HG02884 (cell line): ENCODE results near the gene ZMYND11.
A peak's percentile ranks its signal among the peaks of the same experiment; 100 is the strongest.
"Not testable (repeated sequence)": the region's sequence is repeated elsewhere in the genome, so short reads cannot be mapped to it uniquely, and the experiment has no call there.

ENCODE experiments used
- ATAC-seq: cut with Tn5 transposase; IDR thresholded peaks from one replicate; pipeline ENCODE4 v1.9.1; 2021; ENCODE audit warnings: mild to moderate bottlenecking, moderate library complexity; ENCODE audit not compliant: unreplicated experiment

ZMYND11 gene

DNA sequence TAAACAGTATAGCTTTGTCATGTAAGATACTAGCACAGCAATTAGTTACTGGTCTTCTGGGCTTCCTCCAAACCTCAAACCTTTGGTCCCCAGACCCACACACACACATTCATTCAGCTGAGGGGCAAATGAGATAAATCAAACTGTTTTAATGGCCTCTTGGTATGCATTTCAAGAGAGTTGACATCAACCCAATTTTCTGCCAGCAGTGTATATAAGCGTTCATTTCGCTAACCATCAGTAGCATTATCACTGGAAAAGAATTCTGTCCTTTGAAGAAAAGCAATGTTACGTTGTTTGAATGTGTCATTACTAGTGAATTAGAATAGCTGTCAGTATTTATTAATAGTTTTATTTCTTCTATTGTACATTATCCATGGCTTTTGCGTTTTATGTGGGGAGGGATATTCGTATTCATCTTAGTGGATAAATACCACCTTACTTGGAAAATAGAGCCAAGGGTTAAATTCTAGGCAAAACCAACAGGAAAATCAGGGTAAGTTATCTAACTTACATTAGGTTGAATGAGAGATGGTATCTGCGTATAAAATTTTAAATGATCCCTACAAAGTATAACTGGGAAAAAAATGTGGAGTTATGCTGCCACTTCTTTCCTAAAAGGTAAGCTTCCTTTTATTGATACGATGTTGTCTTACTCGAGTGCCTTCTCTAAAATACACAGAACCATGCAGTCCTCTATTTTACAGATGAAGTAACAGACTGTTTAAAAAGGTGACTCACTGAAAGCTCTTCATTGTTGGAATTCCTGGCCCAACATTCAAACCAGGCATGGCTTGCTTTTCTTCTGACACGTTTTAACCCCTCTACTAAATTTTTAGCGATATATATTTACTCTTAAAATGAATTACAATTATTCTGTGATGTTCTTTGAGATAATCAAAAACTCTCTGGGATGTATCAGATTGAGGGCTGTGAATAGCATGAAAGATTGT lies 2.0 kb upstream of the ZMYND11 start:
- no peak for ATAC-seq

GRCh38 chr10:134247-135131 lies 766 bp upstream of the ZMYND11 start:
- peak; percentile 30 for ATAC-seq

DNA sequence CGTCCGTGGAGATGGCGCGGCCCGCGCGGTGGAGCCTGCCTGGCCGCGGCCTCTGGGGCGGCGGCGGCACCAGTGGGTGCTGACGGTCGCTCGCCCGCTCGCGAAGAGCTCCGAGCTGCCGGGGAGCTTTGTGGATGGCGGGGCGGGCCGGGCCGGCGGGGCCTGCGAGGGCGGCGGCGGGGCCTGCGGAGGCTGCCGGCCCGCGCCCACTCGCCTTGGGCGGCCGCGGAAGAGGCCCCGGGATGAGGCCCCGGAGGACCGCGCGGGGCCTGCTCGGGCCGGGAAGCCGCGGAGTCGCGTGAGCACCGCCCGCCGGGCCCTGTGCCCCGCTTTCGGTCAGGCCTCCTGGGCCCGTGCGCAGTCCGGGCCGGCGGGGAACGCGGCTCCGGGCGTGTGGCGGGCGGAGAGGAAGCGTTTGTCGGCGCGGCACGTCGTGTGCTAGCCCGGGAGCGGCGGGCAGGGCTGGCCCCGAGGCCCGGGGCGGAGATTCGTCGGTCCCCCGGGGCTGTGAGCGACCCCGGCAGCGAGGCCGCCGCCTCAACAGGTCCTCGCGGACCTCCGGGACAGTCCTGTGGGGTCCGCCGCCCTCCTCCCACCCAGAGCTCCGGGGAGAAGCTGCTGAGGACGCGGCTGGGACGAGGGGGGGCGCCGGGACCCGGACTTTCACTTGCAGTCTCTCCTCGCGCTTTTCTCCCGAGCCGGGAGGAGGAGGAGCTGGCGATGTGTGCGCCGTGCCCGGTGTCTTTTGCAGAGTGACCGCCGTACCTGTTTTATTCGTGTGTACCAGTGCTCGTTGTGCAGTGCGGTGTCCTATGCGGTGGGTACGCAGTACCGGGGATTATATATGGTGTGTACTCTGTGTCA lies 578 bp downstream of the ZMYND11 start:
- ATAC-seq, result peak; percentile 28

DNA sequence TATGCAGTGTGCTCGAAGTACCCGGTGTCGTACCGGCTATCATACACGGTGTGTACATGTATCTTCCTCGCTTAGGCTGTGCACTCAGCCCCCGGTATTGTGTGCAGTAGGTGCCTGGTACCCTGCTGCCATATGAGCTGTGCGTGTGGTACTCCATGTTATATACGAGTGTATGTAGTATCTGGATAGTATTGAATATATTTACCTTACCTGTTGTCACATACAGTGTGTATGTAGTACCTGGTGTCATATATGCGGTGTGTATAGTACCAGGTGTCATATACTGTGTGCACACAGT lies 1.2 kb downstream of the ZMYND11 start:
- no peak for ATAC-seq

GRCh38 chr10:137031-137430 lies 1.8 kb downstream of the ZMYND11 start:
- no peak for ATAC-seq

GRCh38 chr10:137606-138005 lies 2.4 kb downstream of the ZMYND11 start:
- no peak for ATAC-seq

GRCh38 chr10:142371-142770 lies 7.1 kb downstream of the ZMYND11 start:
- ATAC-seq, result no peak

- ATAC-seq, result no peak
Measured at GRCh38 chr10:152915-153314, 17.7 kb downstream of the ZMYND11 start.

DNA sequence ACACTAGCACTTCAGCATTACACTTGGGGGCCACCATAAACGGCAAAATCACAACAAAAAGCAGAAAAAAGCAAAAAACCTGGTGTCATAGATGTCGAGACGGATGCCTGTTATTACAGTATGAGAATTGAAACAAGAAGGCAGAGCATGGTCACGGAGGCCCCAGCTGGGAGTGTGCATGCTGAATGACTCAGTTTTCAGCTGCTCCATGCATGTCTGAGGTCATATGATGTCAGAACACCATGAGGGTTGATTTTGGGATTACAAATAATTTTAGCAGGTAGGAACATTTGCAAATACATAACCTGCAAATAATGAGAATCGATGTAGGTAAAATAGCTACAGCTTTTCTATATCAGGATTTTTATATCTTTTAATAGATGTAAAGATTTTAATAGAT lies 19.1 kb downstream of the ZMYND11 start:
- no peak for ATAC-seq

GRCh38 chr10:167383-167782 lies 32.1 kb downstream of the ZMYND11 start:
- ATAC-seq, result no peak

- no peak for ATAC-seq
Measured at GRCh38 chr10:173741-174140, 38.5 kb downstream of the ZMYND11 start.

- ATAC-seq, result no peak
Measured at GRCh38 chr10:176677-177076, 41.4 kb downstream of the ZMYND11 start.

DNA sequence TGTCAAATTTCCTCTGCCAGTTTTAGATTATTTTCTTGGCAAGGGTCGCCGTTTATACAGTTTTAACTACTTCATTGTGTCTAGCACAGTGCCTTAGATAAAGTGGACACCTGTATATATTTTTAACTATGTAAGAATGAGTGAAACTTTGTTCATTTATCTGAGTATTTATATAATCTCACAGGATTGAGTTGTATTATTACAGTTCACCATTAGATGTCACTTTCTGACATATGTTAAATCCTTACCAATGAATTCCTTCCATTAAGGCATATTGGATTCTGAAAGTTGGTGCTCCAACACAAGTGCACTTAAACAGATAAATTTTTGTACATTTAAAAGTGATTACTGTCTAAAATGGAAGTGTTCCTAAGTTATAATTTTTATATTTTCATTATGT lies 43.0 kb downstream of the ZMYND11 start:
- ATAC-seq, result no peak

DNA sequence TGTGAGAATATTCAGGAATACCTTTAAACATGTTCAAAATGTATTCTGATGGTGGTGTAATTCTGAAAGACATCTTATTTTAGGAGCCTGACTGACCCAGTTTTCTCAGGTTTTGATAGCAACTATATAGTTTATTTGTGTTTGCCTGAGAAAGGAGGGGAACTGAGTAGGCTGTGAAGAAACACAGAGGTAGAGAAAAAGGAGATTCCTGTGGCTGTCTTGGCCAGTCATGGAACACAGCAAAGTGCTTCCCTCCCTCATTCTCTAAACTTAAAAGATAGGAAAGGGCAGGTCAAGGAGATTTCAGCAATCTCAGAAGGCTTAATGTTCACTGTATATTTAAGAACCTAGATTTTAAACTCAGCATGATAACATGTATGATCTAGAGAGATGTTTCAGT lies 43.5 kb downstream of the ZMYND11 start:
- ATAC-seq, result no peak

GRCh38 chr10:182441-183201 lies 47.4 kb downstream of the ZMYND11 start:
- no peak for ATAC-seq

- ATAC-seq, result no peak
Measured at GRCh38 chr10:184174-184573, 48.9 kb downstream of the ZMYND11 start.

DNA sequence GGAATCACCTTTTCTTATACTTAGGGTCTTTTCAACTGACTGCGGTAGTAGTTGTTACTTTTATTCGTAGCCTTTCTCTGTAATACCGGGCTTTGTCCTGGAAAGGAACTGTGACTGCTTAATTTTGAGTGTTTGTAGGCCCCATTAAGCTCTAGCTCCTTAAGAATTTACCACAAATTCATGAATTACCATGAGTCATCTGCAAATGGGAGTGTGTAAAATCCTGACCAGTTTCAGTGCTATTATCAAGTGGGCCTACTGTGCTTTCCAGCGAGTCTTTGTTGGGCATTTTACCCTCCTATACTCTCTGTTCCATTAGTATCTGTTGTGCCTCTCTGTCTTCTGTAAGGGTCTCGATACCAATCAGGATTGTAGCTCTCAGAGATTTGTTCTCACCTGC lies 49.7 kb downstream of the ZMYND11 start:
- ATAC-seq, result no peak

GRCh38 chr10:185571-185970 lies 50.3 kb downstream of the ZMYND11 start:
- not testable (repeated sequence) for ATAC-seq

GRCh38 chr10:186911-187310 lies 51.7 kb downstream of the ZMYND11 start:
- no peak for ATAC-seq

GRCh38 chr10:188546-188945 lies 53.3 kb downstream of the ZMYND11 start:
- ATAC-seq, result no peak
